Measurements from ENCODE around the gene UBR3. TPM values are rescaled to one million over a fixed set of nuclear protein-coding genes. Genes with fewer than 3 reads are reported as not detected.

The UBR3 gene
- total RNA-seq, 1 experiment from 2014 or later: 9.3 TPM

- DNase-seq: no peak
- Histone ChIP-seq H3K4me3 (ENCODE audit: insufficient read depth, low read depth, low read length) (no peak overlapping the region), H3K36me3 (replicated peaks; ENCODE audit: control insufficient read depth, insufficient read depth, low read length) (no peaks in the 10 kb centered on the region), H3K27me3 (ENCODE audit: control insufficient read depth, insufficient read depth, low read length) (no peaks in the 10 kb centered on the region)
Observed at GRCh38 chr2:170077830-170078569, 250.7 kb downstream of the UBR3 start.

DNA sequence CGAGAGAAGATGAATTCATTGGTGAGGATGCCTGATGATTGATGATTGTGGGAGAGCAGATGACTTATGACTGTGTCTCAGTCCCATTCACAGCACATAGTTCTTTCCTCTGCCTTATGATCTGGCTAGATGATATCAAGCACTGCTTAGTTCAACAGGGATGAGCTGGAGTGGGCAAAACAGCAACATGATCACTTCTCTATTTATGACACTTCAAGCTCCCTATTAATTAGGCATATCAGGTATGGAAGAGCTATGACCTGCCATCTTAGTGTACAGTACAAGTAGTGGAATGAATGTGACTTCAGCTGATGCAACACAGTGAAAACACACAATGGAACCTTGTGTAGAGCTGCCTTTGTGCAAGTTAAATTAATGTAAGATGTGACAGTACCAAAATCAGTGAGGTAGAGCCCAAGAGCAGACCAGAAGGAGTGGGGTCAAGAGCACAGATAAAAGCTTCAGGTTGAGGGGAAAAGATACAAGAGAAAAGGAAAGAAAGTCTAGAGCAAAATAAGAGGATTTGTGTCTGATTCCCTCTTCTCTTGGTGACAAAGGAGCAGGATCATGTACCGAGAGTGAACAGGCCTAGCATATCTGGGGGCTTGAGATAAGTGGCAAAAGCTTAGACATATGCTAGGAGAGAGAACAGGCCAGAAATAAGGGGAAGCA is 257.7 kb downstream of the UBR3 start:
- no peaks in the 10 kb centered on the region for H3K27me3 ChIP-seq (ENCODE audit: control insufficient read depth, insufficient read depth, low read length)
- H3K36me3 ChIP-seq (replicated peaks; ENCODE audit: control insufficient read depth, insufficient read depth, low read length): no peaks in the 10 kb centered on the region
- DNase-seq: no peak
- no peak overlapping the region for H3K4me3 ChIP-seq (ENCODE audit: insufficient read depth, low read depth, low read length)

- no peak for DNase-seq
- H3K36me3 ChIP-seq (replicated peaks; ENCODE audit: control insufficient read depth, insufficient read depth, low read length): no peaks in the 10 kb centered on the region
- no peak overlapping the region for H3K4me3 ChIP-seq (ENCODE audit: insufficient read depth, low read depth, low read length)
- no peaks in the 10 kb centered on the region for H3K27me3 ChIP-seq (ENCODE audit: control insufficient read depth, insufficient read depth, low read length)
Observed at GRCh38 chr2:170086117-170086688, 258.9 kb downstream of the UBR3 start.

DNA sequence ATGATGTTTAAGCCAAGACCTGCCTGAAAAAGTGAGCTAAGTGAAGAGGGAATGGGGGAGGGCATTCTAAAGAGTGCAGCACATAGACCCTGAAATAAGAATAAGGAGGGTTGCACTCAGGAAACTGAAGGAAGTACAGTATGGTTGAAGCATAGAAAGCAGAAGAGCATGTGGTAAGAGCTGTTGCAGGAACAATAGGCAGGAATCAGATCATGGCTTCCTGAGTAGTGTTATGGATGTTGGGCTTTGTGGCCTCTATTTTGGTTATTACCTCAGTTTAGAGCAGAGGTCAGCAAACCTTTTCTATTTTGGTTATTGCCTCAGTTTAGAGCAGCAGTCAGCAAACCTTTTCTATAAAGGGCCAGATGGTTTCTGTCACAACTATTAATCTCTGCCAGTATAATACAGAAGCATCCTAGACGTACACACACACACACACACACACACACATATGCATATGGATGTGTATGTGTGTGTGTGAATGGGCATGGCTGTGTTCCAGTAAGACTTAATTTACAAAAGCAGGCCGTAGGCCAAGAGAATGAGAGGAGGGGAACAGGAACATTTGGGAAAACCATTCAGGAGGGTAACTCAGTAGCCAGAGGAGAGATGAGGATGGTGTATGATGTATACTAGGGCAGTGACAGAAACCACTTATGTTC is 259.6 kb downstream of the UBR3 start:
- Histone ChIP-seq H3K36me3 (replicated peaks; ENCODE audit: control insufficient read depth, insufficient read depth, low read length) (no peaks in the 10 kb centered on the region), H3K27me3 (ENCODE audit: control insufficient read depth, insufficient read depth, low read length) (no peaks in the 10 kb centered on the region), H3K4me3 (ENCODE audit: insufficient read depth, low read depth, low read length) (no peak overlapping the region)
- no peak for DNase-seq

GRCh38 chr2:170087413-170087793 is 260.1 kb downstream of the UBR3 start:
- DNase-seq: no peak
- H3K4me3 ChIP-seq (ENCODE audit: insufficient read depth, low read depth, low read length): no peak overlapping the region

GRCh38 chr2:170088776-170089175 is 261.5 kb downstream of the UBR3 start:
- no peak overlapping the region for H3K4me3 ChIP-seq (ENCODE audit: insufficient read depth, low read depth, low read length)
- H3K27me3 ChIP-seq (ENCODE audit: control insufficient read depth, insufficient read depth, low read length): no peaks in the 10 kb centered on the region
- DNase-seq: no peak
- H3K36me3 ChIP-seq (replicated peaks; ENCODE audit: control insufficient read depth, insufficient read depth, low read length): no peaks in the 10 kb centered on the region

More at GRCh38 chr2:170087413-170087793, 260.1 kb downstream of the UBR3 start:
- Histone ChIP-seq H3K36me3 (replicated peaks; ENCODE audit: control insufficient read depth, insufficient read depth, low read length) (no peaks in the 10 kb centered on the region), H3K27me3 (ENCODE audit: control insufficient read depth, insufficient read depth, low read length) (no peaks in the 10 kb centered on the region)

- H3K4me3 ChIP-seq (ENCODE audit: insufficient read depth, low read depth, low read length): no peak overlapping the region
- no peaks in the 10 kb centered on the region for H3K27me3 ChIP-seq (ENCODE audit: control insufficient read depth, insufficient read depth, low read length)
- H3K36me3 ChIP-seq (replicated peaks; ENCODE audit: control insufficient read depth, insufficient read depth, low read length): no peaks in the 10 kb centered on the region
- no peak for DNase-seq
Observed at GRCh38 chr2:170090229-170090628, 263.0 kb downstream of the UBR3 start.

DNA sequence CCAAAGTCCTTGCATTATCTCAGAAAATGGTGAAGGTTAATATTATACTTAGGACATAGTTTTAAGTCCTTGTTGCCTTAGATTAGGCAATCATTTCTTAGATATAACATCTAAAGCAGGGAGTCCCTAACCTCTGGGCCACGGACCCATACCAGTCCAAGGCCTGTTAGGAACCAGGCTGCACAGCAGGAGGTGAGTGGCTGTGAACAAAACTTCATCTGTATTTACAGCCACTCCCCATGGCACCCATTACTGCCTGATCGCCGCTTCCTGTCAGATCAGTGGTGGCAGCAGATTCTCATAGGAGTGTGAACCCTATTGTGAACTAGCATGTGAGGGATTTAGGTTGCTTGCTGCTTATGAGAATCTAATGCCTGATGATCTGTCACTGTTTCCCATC is 264.2 kb downstream of the UBR3 start:
- Histone ChIP-seq H3K4me3 (ENCODE audit: insufficient read depth, low read depth, low read length) (no peak overlapping the region), H3K27me3 (ENCODE audit: control insufficient read depth, insufficient read depth, low read length) (no peaks in the 10 kb centered on the region), H3K36me3 (replicated peaks; ENCODE audit: control insufficient read depth, insufficient read depth, low read length) (no peaks in the 10 kb centered on the region)
- DNase-seq: no peak

DNA sequence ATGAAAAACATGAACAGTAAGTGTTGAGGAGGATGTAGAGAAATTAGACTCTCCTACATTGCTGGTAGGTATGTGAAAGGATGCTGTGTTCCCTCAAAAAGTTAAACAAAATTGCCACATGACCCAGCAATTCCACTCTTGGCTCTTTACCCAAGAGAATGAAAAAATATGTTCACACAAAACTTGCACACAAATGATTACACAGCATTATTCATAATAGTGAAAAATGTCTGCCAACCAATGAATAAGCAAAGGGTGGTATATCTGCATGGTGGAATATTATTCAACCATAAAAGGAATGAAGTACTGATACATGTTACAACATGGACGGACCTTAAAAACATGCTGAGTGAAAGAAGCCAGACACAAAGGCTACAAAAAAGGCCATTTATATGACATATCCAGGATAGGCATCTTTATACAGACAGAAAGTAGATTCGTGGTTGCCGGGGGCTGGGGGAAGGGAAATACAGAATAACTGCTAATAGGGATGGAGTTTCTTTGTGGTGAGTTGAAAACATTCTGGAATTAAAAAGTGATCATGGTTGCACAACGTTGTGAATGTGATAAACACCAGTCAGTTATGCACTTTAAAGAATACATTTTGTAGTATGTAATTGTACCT is 265.3 kb downstream of the UBR3 start:
- Histone ChIP-seq H3K36me3 (replicated peaks; ENCODE audit: control insufficient read depth, insufficient read depth, low read length) (no peaks in the 10 kb centered on the region), H3K27me3 (ENCODE audit: control insufficient read depth, insufficient read depth, low read length) (no peaks in the 10 kb centered on the region), H3K4me3 (ENCODE audit: insufficient read depth, low read depth, low read length) (no peak overlapping the region)
- DNase-seq: no peak

GRCh38 chr2:170095380-170095779 is 268.1 kb downstream of the UBR3 start:
- no peaks in the 10 kb centered on the region for H3K27me3 ChIP-seq (ENCODE audit: control insufficient read depth, insufficient read depth, low read length)
- H3K36me3 ChIP-seq (replicated peaks; ENCODE audit: control insufficient read depth, insufficient read depth, low read length): no peaks in the 10 kb centered on the region
- DNase-seq: no peak
- H3K4me3 ChIP-seq (ENCODE audit: insufficient read depth, low read depth, low read length): no peak overlapping the region

DNA sequence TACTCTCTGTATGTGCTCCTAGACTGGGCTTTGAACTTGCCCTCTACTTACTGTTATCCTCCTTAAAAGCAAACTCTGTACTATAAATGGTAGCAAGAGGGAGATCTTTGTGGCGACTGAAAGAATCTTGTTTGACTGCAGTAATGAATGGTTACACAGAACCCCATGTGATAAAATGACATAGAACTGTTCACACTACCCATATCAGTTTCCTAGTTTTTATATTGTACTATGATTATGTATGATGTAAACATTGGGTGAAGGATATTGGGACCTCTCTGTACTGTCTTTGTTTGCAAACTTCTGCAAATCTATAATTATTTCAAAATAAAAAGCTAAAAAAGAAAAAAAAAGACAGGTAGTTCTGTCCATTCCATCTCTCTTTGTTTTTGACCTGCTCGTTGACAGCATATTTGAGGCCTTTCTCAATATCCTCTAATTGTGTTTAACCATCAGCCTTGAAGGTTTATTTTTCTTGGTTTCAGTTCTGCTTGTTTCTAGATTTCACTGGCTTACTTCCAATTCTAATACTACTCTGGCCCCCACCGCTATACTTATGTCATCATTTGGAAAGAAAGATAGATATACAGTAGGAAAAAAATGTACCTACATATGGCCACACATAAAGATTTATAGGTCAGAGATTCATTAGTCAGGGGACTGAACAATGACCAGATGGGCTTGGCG is 271.5 kb downstream of the UBR3 start:
- no peak for DNase-seq
- H3K27me3 ChIP-seq (ENCODE audit: control insufficient read depth, insufficient read depth, low read length): no peaks in the 10 kb centered on the region
- no peak overlapping the region for H3K4me3 ChIP-seq (ENCODE audit: insufficient read depth, low read depth, low read length)
- H3K36me3 ChIP-seq (replicated peaks; ENCODE audit: control insufficient read depth, insufficient read depth, low read length): no peaks in the 10 kb centered on the region

- DNase-seq: no peak
- Histone ChIP-seq H3K27me3 (ENCODE audit: control insufficient read depth, insufficient read depth, low read length) (no peaks in the 10 kb centered on the region), H3K36me3 (replicated peaks; ENCODE audit: control insufficient read depth, insufficient read depth, low read length) (no peaks in the 10 kb centered on the region), H3K4me3 (ENCODE audit: insufficient read depth, low read depth, low read length) (no peak overlapping the region)
Observed at GRCh38 chr2:170101789-170102188, 274.5 kb downstream of the UBR3 start.

DNA sequence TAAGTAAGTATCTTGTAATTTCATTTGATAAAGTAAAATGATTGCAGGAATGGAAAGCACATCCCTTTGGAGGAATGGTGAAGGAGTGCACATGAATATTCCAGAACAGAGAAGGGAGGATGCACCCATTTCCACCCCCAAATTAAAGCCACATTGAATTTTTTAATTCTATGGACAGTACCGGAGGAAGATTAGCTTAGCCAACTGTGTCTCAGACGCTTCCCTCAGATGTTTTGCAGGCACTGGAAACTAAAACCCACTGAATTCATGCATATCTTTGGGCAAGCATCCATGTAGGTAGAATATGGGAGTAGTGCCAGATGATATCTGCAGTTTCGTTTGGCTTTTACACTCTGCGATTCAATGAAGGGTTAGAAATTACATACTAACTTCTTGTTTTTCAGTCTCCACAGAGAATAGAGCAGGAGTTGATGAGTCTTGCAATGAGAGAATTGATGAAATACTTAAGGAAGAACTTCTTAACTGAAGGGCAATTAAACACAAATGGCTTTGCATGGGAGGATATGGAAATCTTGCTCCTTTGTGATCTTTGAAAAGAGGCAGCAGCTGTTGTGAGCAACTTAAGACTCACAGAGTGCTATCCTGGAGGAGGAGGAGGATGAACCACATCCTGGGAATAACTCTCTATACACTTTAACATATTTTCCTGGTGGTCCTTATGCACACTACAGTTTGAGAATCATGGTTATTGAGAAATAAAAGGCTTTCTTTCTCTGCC is 279.0 kb downstream of the UBR3 start:
- no peak for DNase-seq
- no peaks in the 10 kb centered on the region for H3K27me3 ChIP-seq (ENCODE audit: control insufficient read depth, insufficient read depth, low read length)
- no peaks in the 10 kb centered on the region for H3K36me3 ChIP-seq (replicated peaks; ENCODE audit: control insufficient read depth, insufficient read depth, low read length)
- H3K4me3 ChIP-seq (ENCODE audit: insufficient read depth, low read depth, low read length): no peak overlapping the region

Data from H7 (cell line).